Right cardiac atrium (tissue), 5 donors: ENCODE results near the gene PRKAR2A. TPM values are rescaled to one million over a fixed set of nuclear protein-coding genes. Genes with fewer than 3 reads are reported as not detected.

ENCODE experiments used
- ATAC-seq, 2 donors: fragments of 200-7000 bp; cut with Tn5 transposase; one replicate each; pipeline versions ENCODE4 v1.8.0 to v1.9.1; 2020; ENCODE audit warnings: moderate library complexity in 2 of 2, mild to moderate bottlenecking in 1 of 2
- DNase-seq, 3 donors: peaks; one replicate each; pipeline ENCODE4 v3.0.0-alpha.2; 2020
- H3K27ac ChIP-seq: one replicate; pipeline ENCODE4 v1.5.1; 2013; ENCODE audit warnings: mild to moderate bottlenecking, low read length, control low read depth, moderate library complexity
- H3K27me3 ChIP-seq: one replicate; pipeline ENCODE4 v1.6.1; 2013; ENCODE audit not compliant: control insufficient read depth, insufficient read depth
- H3K4me1 ChIP-seq: one replicate; pipeline ENCODE4 v1.6.1; 2013; ENCODE audit warnings: low read length; ENCODE audit not compliant: control insufficient read depth, insufficient read depth
- H3K4me3 ChIP-seq: one replicate; pipeline ENCODE4 v1.5.1; 2013; ENCODE audit warnings: low read length, control low read depth
- H3K9me3 ChIP-seq: one replicate; pipeline ENCODE4 v1.6.1; 2013; ENCODE audit warnings: low read length; ENCODE audit not compliant: control insufficient read depth
- WGBS: extraction: QIAGEN DNeasy Blood & Tissue Kit; methylation state at CpG from one replicate; pipeline ENCODE4 v1.1.7; 2013; 5-methylcytosine and 5-hydroxymethylcytosine counted together
- intact Hi-C, 4 donors: fragments of 100-400 bp; cut with DNase I; formaldehyde crosslinking; loops; one replicate each; pipeline versions ENCODE4 v1.11.0 to v1.14.0; 2022 to 2023
- long read RNA-seq, 4 donors: library from polyadenylated mRNA; unstranded; transcript quantifications; one replicate each; pipeline ENCODE4 v2.0.0, GENCODE V29; 2020 to 2021
- polyA plus RNA-seq: library from polyadenylated mRNA; stranded (reverse); fragments of 200-250 nt; gene quantifications from one replicate; pipeline ENCODE4 v1.2.3, GENCODE V29; 2013
- total RNA-seq, 4 donors: library from RNA; stranded (reverse); fragmentation: NEBNext Ultra II Directional; extraction: Animal tissue kit (Norgen Biotek cat#: 25700); gene quantifications; one replicate each; pipeline ENCODE4 v1.2.1, GENCODE V29; 2021
- donor health status: healthy with polysubstance abuse.
- donor health status: DM: no; HTN: yes; CAD: no.
- donor health status: DM: no; HTN: no; CAD: no.
- donor health status: DM: no; HTN: yes; CAD: no; lungs with severe emphysema.
- donor health status: DM: yes; HTN: yes; CAD: no.

Gene PRKAR2A
- 10 to 100 TPM; 42.9 to 50.5 (median 46.3) TPM for total RNA-seq
- polyA plus RNA-seq, result 12.1 TPM
- long read RNA-seq, donor 1, full-length matches to known transcripts, result 20 of 35 reads
- long read RNA-seq, donor 1, partial matches to known transcripts, result 4 of 35 reads
- long read RNA-seq, donor 1, other reads (novel, unspliced or antisense), result 11 of 35 reads
- long read RNA-seq, donor 2, full-length matches to known transcripts, result 7 of 11 reads
- long read RNA-seq, donor 2, partial matches to known transcripts, result 1 of 11 reads
- long read RNA-seq, donor 2, other reads (novel, unspliced or antisense), result 3 of 11 reads
- long read RNA-seq, donor 3, full-length matches to known transcripts, result 8 of 24 reads
- long read RNA-seq, donor 3, partial matches to known transcripts, result 1 of 24 reads
- long read RNA-seq, donor 3, other reads (novel, unspliced or antisense), result 15 of 24 reads
- long read RNA-seq, donor 4, full-length matches to known transcripts, result 6 of 14 reads
- long read RNA-seq, donor 4, partial matches to known transcripts, result 3 of 14 reads
- long read RNA-seq, donor 4, other reads (novel, unspliced or antisense), result 5 of 14 reads

- WGBS, result 2% methylated on average over 81 of the region's 81 CpGs
Measured at GRCh38 chr3:48847504-48848423, at the start of gene PRKAR2A. Gene PRKAR2A (minus strand): TSS chr3:48847874. CDS start chr3:48847596, 278 bp downstream.

DNA sequence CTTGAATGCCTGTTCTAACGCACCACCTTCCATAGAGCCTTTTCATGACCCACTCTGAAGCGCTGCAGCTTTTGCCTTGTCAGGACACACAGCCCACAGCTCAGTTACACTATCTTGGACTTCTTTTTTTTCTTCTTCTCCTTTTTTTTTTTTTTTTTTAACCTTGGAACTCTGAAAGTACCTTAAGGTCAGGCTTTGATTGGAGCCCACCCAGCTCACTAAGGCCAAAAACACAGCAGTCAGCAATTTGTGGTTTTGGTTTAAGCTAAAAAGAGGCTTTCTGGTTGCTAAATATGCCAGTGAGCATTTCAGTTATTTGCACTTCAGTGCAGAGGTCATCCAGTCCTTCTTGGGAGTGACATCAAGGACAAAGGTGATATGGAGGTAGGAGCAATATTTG, 49.3 kb upstream of the PRKAR2A start:
- DNase-seq, result no peak
- intact Hi-C loops, result no loop called here
- WGBS, result 87% methylated on average over 2 of the region's 2 CpGs
- Histone ChIP-seq H3K27ac (no peak overlapping the region), H3K4me1 (peaks cover 7% of the 10 kb centered on the region), H3K9me3 (no peaks in the 10 kb centered on the region), H3K27me3 (no peaks in the 10 kb centered on the region), H3K4me3 (no peak overlapping the region)
- ATAC-seq, result no peak

More at GRCh38 chr3:48847504-48848423, at the start of gene PRKAR2A:
- H3K27ac ChIP-seq, result peak within 1 kb of the TSS; percentile 82
- ATAC-seq (peak; percentile 96 to 97), DNase-seq (peak; percentile 93 to 97 (median 97))
- no peaks in the 10 kb centered on the region for H3K9me3 ChIP-seq
- H3K27me3 ChIP-seq, result no peaks in the 10 kb centered on the region
- peak within 1 kb of the TSS; percentile 52 for H3K4me3 ChIP-seq
- intact Hi-C loops, result no loop called here
- H3K4me1 ChIP-seq, result peaks cover 1% of the 10 kb centered on the region

DNA sequence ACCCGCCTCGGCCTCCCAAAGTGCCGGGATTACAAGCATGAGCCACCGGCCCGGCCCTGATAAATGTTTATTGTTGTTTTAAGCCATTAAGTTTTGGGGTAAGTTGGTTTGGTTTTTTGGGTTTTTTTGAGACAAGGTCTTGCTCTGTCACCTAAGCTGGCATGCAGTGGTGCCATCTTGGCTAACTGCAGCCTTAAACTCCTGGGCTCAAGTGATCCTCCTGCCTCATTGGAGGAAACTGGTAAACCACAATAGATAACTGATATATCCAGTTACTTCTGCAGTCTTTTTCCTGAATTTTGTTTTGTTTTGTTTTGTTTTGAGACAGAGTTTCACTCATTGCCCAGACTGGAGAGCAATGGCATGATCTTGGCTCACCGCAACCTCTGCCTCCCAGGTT, 46.8 kb upstream of the PRKAR2A start:
- intact Hi-C loops, result no loop called here
- H3K4me3 ChIP-seq, result no peak overlapping the region
- no peak overlapping the region for H3K27ac ChIP-seq
- peaks cover 7% of the 10 kb centered on the region for H3K4me1 ChIP-seq
- no peaks in the 10 kb centered on the region for H3K9me3 ChIP-seq
- H3K27me3 ChIP-seq, result no peaks in the 10 kb centered on the region
- ATAC-seq (no peak), DNase-seq (no peak)
- 96% methylated on average over 6 of the region's 6 CpGs for WGBS

DNA sequence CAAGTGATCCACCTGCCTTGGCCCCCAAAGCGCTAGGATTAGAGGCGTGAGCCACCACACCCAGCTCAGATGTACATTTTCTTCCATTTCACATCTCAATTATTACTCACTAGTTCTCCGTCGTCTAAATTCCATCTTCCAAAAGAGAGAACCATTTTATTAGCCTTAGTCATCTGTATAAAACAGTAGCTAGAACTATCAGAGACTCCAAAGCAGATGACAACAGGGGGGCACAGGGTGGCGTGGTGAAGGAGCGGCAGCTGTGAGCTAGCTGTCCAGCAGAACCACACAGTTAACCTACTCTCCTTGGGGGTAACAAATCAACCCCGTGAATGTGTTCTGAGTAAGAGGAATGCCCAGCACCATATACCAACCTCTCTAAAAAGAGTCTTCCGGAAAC, 43.9 kb upstream of the PRKAR2A start:
- ATAC-seq (no peak), DNase-seq (no peak)
- Histone ChIP-seq H3K27me3 (no peaks in the 10 kb centered on the region), H3K4me1 (no peaks in the 10 kb centered on the region), H3K4me3 (no peak overlapping the region), H3K9me3 (no peaks in the 10 kb centered on the region), H3K27ac (no peak overlapping the region)
- 95% methylated on average over 8 of the region's 8 CpGs for WGBS
- intact Hi-C loops, result no loop called here

DNA sequence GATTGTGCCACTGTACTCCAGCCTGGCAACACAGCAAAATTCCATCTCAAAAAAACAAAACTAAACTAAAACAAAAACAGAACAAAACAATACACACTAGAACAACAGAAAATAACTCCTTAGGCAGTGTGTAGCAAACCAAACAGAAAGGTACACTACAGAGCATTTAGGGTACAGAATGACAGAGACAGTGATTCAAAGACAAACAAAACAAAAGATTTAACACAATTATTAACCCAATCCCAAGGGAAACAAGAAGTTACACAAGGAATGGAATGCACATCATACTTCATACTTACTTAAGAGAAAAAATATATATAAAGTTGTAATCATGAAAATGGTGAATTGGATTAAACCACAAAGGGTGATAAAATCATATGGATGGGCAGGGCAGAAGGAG, 38.1 kb upstream of the PRKAR2A start:
- no peaks in the 10 kb centered on the region for H3K4me1 ChIP-seq
- H3K4me3 ChIP-seq, result no peak overlapping the region
- no peaks in the 10 kb centered on the region for H3K9me3 ChIP-seq
- no peak for DNase-seq
- ATAC-seq, result no peak
- intact Hi-C loops, result no loop called here
- no peaks in the 10 kb centered on the region for H3K27me3 ChIP-seq
- H3K27ac ChIP-seq, result no peak overlapping the region

GRCh38 chr3:48881652-48882114, 34.0 kb upstream of the PRKAR2A start:
- intact Hi-C loops, result no loop called here
- H3K27me3 ChIP-seq, result no peaks in the 10 kb centered on the region
- H3K9me3 ChIP-seq, result no peaks in the 10 kb centered on the region
- no peak for DNase-seq
- H3K27ac ChIP-seq, result peak overlapping the region; percentile 61
- H3K4me1 ChIP-seq, result no peaks in the 10 kb centered on the region
- WGBS, result 77% methylated on average over 5 of the region's 5 CpGs
- H3K4me3 ChIP-seq, result no peak overlapping the region
- peak; percentile 47 to 58 for ATAC-seq

- Histone ChIP-seq H3K4me1 (no peaks in the 10 kb centered on the region), H3K4me3 (no peak overlapping the region), H3K27me3 (no peaks in the 10 kb centered on the region), H3K9me3 (no peaks in the 10 kb centered on the region), H3K27ac (peak overlapping the region; percentile 21)
- WGBS, result 60% methylated on average over 3 of the region's 3 CpGs
- peak; percentile 32 to 67 for ATAC-seq
- peak in 1 of 3 donors; percentile 25 for DNase-seq
- intact Hi-C loops, result no loop called here
Measured at GRCh38 chr3:48881006-48881405, 33.3 kb upstream of the PRKAR2A start.

- no peaks in the 10 kb centered on the region for H3K4me1 ChIP-seq
- no peak overlapping the region for H3K27ac ChIP-seq
- DNase-seq (no peak), ATAC-seq (no peak)
- H3K27me3 ChIP-seq, result no peaks in the 10 kb centered on the region
- H3K9me3 ChIP-seq, result no peaks in the 10 kb centered on the region
- intact Hi-C loops, result loop anchor here in 1 of 4 donors (10.0 kb wide), 1 partner anchor 85 kb away; no protein-coding TSS in a partner anchor
- 90% methylated on average over 6 of the region's 6 CpGs for WGBS
- no peak overlapping the region for H3K4me3 ChIP-seq
Measured at GRCh38 chr3:48879994-48880377, 32.3 kb upstream of the PRKAR2A start.

DNA sequence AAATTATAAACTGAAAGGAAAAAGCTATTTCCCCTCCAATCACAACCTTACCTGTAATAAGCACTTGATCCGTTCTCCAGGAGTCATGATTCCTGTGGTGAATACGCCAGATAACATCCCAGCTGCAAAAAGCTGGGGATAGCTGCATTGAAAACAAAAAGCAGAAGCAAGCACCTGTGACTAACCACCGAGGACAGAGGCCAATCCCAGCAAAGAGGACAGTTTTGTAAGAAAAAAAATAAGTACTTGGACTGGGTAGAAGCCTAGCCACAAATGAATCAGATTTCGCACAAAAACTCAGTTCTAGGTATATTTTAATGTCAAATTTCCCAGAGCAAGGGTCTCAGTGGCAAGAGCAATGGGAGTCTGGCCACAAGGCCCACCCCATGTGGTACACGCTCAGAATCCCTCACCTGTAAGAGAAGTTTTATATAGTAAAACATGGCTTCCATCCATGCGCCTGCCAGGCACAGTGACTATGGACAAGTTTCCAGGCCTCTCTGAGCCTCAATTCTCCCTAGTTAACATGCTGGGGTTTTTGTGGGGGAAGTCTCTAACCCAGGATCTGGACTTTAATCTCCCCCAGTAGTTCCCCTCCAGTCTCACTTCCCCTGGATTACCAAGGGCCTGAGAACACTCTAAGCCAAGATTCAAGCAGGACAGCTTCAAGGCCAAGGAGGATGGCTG, 31.8 kb upstream of the PRKAR2A start:
- 90% methylated on average over 6 of the region's 6 CpGs for WGBS
- ATAC-seq, result no peak
- DNase-seq, result no peak
- no peaks in the 10 kb centered on the region for H3K9me3 ChIP-seq
- no peaks in the 10 kb centered on the region for H3K4me1 ChIP-seq
- no peak overlapping the region for H3K27ac ChIP-seq
- intact Hi-C loops, result loop anchor here in 1 of 4 donors (10.0 kb wide), 1 partner anchor 85 kb away; no protein-coding TSS in a partner anchor
- no peak overlapping the region for H3K4me3 ChIP-seq
- no peaks in the 10 kb centered on the region for H3K27me3 ChIP-seq

DNA sequence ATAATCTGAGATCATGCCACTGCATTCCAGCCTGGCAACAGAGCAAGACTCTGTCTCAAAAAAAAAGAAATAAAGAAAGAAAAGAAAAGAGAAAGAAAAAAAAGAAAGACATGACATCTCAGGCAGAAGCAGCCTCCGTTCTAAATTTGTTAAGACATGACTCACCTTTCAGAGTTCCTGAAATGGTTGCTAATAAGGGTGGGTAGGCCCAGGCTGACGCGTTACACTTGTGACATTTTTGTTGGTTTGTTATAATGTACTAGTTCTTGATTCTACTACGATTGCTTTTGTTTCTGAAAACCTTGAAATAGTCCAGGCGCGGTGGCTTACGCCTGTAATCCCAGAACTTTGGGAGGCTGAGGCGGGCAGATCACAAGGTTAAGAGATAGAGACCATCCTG, 30.0 kb upstream of the PRKAR2A start:
- DNase-seq, result no peak
- 94% methylated on average over 8 of the region's 8 CpGs for WGBS

More for the DNA sequence above, 30.0 kb upstream of the PRKAR2A start:
- no peak overlapping the region for H3K4me3 ChIP-seq
- intact Hi-C loops, result loop anchor here in 1 of 4 donors (10.0 kb wide), 1 partner anchor 87 kb away; no protein-coding TSS in a partner anchor
- no peak for ATAC-seq
- no peaks in the 10 kb centered on the region for H3K27me3 ChIP-seq
- H3K9me3 ChIP-seq, result no peaks in the 10 kb centered on the region
- no peaks in the 10 kb centered on the region for H3K4me1 ChIP-seq
- no peak overlapping the region for H3K27ac ChIP-seq
